Fibroblast of lung (primary cell): ENCODE measurements around the gene XYLB. TPM values are rescaled to one million over a fixed set of nuclear protein-coding genes. Genes with fewer than 3 reads are reported as not detected.

Experiments used
- DNase-seq, 2 donors: peaks; one replicate each; pipeline versions ENCODE4 v3.0.0 to v3.0.0-alpha.2; 2010; ENCODE audit warnings: low read depth in 2 of 2
- H2AFZ ChIP-seq: 2 replicates; pipeline ENCODE4 v1.5.1; 2012; ENCODE audit warnings: low read length, control low read depth, inconsistent platforms
- H3K27ac ChIP-seq: 2 replicates; pipeline ENCODE4 v1.5.1; 2011; ENCODE audit warnings: low read length, control low read depth; ENCODE audit not compliant: insufficient read depth
- H3K27me3 ChIP-seq: 2 replicates; pipeline ENCODE4 v1.5.1; 2011; ENCODE audit warnings: mild to moderate bottlenecking, low read length; ENCODE audit not compliant: control insufficient read depth, insufficient read depth
- H3K36me3 ChIP-seq: 2 replicates; pipeline ENCODE4 v1.5.1; 2011; ENCODE audit warnings: low read length; ENCODE audit not compliant: control insufficient read depth, insufficient read depth
- H3K4me1 ChIP-seq: 2 replicates; pipeline ENCODE4 v1.5.1; 2011; ENCODE audit warnings: low read length; ENCODE audit not compliant: control insufficient read depth, insufficient read depth; ENCODE audit errors: extremely low read depth
- H3K4me2 ChIP-seq: 2 replicates; pipeline ENCODE4 v1.5.1; 2011; ENCODE audit warnings: low read length, control low read depth; ENCODE audit not compliant: insufficient read depth; ENCODE audit errors: extremely low read depth
- H3K4me3 ChIP-seq, 4 experiments: fragments of 200-600 bp in 1 of 4; sonication (generic) in 1 of 4; replicated peaks in 1 of 4; 2 replicates each; pipeline ENCODE4 v1.5.1; 2011 to 2016; ENCODE audit warnings: low read length in 4 of 4, low read depth in 3 of 4, mild to moderate bottlenecking in 3 of 4, control low read depth in 2 of 4, inconsistent platforms in 1 of 4, mixed read lengths in 1 of 4; ENCODE audit not compliant: insufficient read depth in 1 of 4; ENCODE audit errors: control extremely low read depth in 1 of 4
- H3K79me2 ChIP-seq: 2 replicates; pipeline ENCODE4 v1.5.1; 2012; ENCODE audit warnings: mild to moderate bottlenecking, low read length, inconsistent platforms; ENCODE audit not compliant: control insufficient read depth, insufficient read depth
- H3K9ac ChIP-seq: 2 replicates; pipeline ENCODE4 v1.5.1; 2011; ENCODE audit warnings: mild to moderate bottlenecking, low read length, control low read depth; ENCODE audit not compliant: insufficient read depth
- H3K9me3 ChIP-seq: 2 replicates; pipeline ENCODE4 v1.5.1; 2012; ENCODE audit warnings: low read depth, low read length; ENCODE audit not compliant: control insufficient read depth, insufficient read depth
- H4K20me1 ChIP-seq: 2 replicates; pipeline ENCODE4 v1.5.1; 2011; ENCODE audit warnings: low read length; ENCODE audit not compliant: control insufficient read depth, insufficient read depth; ENCODE audit errors: extremely low read depth
- EZH2 ChIP-seq: IDR thresholded peaks from 2 replicates; pipeline ENCODE4 v1.5.1; 2012; ENCODE audit warnings: low read length, control low read depth, mild to moderate bottlenecking; ENCODE audit errors: missing control alignments
- polyA plus RNA-seq, 2 donors: library from polyadenylated mRNA; depleted of rRNA in 1 of 2; stranded (reverse) in 1 of 2; unstranded in 1 of 2; fragments of >200 nt; gene quantifications; 2 replicates each; pipeline ENCODE4 v1.2.1, GENCODE V29; 2011 to 2012; ENCODE audit warnings: missing spikeins in 1 of 2
- total RNA-seq: library from RNA; depleted of rRNA; stranded (reverse); fragments of >200 nt; gene quantifications from 2 replicates; pipeline ENCODE4 v1.2.1, GENCODE V29; 2014
- TF ChIP-seq, protein P1 (sequence below), 2 donors: IDR thresholded peaks in 1 of 2; conservative IDR thresholded peaks in 1 of 2; 1 replicate in 1 of 2; 2 replicates in 1 of 2; pipeline ENCODE4 v1.5.1; 2011 to 2012; ENCODE audit warnings: low read length in 2 of 2, control low read depth in 1 of 2, inconsistent platforms in 1 of 2, low read depth in 1 of 2, mild to moderate bottlenecking in 1 of 2

Gene XYLB
- total and polyA plus RNA-seq, 2 donors (not counting 1 experiment from before 2014, with no cell fraction given): 2.2 to 5.1 TPM

DNA sequence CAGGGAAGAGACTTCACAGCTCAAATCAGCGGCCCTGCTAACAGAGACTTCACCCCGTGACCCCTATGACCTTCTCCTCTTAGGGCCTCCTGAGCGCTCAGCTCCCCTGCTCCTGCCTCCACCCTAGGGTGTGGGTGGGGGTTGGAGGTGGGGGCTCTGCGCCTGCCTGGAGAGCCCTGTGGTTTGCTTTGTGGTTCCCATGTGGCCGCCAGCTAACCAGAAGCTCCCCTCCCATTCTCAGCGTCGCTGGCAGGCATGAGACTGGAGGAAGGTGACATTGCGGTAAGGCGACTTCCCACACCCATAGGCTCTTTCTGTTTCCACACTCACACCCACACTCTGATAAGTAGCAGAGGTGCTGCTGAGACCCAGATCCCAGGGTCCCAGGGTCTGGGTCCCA lies 27.6 kb downstream of the XYLB start:
- H3K9me3 ChIP-seq: no peaks in the 10 kb centered on the region
- H3K4me1 ChIP-seq: no peaks in the 10 kb centered on the region
- H3K9ac ChIP-seq: no peak overlapping the region
- no peak overlapping the region for H2AFZ ChIP-seq
- no peak for DNase-seq
- no peaks in the 10 kb centered on the region for H3K27me3 ChIP-seq
- H3K27ac ChIP-seq: no peak overlapping the region
- no peak overlapping the region for H3K4me3 ChIP-seq
- H3K79me2 ChIP-seq: no peaks in the 10 kb centered on the region
- no peaks in the 10 kb centered on the region for H4K20me1 ChIP-seq
- H3K36me3 ChIP-seq: peaks cover 6% of the 10 kb centered on the region
- no peak overlapping the region for H3K4me2 ChIP-seq
- no peak for TF ChIP-seq EZH2
- TF ChIP-seq, protein P1, sequence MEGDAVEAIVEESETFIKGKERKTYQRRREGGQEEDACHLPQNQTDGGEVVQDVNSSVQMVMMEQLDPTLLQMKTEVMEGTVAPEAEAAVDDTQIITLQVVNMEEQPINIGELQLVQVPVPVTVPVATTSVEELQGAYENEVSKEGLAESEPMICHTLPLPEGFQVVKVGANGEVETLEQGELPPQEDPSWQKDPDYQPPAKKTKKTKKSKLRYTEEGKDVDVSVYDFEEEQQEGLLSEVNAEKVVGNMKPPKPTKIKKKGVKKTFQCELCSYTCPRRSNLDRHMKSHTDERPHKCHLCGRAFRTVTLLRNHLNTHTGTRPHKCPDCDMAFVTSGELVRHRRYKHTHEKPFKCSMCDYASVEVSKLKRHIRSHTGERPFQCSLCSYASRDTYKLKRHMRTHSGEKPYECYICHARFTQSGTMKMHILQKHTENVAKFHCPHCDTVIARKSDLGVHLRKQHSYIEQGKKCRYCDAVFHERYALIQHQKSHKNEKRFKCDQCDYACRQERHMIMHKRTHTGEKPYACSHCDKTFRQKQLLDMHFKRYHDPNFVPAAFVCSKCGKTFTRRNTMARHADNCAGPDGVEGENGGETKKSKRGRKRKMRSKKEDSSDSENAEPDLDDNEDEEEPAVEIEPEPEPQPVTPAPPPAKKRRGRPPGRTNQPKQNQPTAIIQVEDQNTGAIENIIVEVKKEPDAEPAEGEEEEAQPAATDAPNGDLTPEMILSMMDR (conservative IDR thresholded peaks at IDR 0.05 in 1 of 2, IDR thresholded peaks at IDR 0.05 in 1 of 2; ENCODE audit: low read depth in 1 of 2, low read length in 2 of 2): no peak

- Histone ChIP-seq H3K4me1 (no peaks in the 10 kb centered on the region), H3K9me3 (no peaks in the 10 kb centered on the region), H3K9ac (no peak overlapping the region), H3K27me3 (no peaks in the 10 kb centered on the region), H3K4me2 (no peak overlapping the region), H3K27ac (no peak overlapping the region), H3K4me3 (no peak overlapping the region), H3K36me3 (peaks cover 5% of the 10 kb centered on the region), H4K20me1 (no peaks in the 10 kb centered on the region), H2AFZ (no peak overlapping the region), H3K79me2 (no peaks in the 10 kb centered on the region)
- no peak for DNase-seq
- TF ChIP-seq, protein P1 (conservative IDR thresholded peaks at IDR 0.05 in 1 of 2, IDR thresholded peaks at IDR 0.05 in 1 of 2; ENCODE audit: low read depth in 1 of 2, low read length in 2 of 2): no peak
- TF ChIP-seq EZH2: no peak
Observed at GRCh38 chr3:38375072-38375471, 28.5 kb downstream of the XYLB start.

DNA sequence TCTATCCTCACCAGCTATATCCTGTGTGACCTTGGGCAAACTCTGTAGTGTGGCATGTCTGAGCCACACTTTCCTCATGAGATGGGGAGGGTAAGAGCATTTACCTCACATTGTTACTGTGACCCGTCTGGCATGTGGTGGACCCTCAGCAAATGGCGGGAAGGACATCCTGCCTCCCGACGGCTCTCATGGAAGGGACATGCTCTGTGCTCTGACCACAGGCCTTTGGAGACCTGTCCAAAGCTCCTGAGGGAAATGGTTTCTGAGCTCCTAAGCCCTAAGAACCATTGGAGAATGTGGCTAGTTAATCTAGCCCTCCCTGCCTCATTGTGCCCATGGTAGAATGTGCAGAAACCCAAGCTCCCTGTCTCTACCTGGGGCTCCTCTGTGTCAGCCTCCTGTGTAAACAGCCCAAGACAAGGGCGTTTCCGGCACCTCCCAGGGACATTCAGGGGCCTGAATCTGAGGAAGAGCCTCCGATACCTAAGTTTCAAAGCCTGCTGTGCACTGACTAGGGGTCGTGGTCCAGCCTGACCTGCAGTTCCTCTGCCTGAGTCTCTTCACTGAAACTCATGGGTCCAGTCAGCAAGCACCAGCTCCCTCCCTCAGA lies 29.0 kb downstream of the XYLB start:
- H3K4me3 ChIP-seq: no peak overlapping the region
- H3K9me3 ChIP-seq: no peaks in the 10 kb centered on the region
- H4K20me1 ChIP-seq: no peaks in the 10 kb centered on the region
- no peaks in the 10 kb centered on the region for H3K79me2 ChIP-seq
- no peaks in the 10 kb centered on the region for H3K4me1 ChIP-seq
- H3K4me2 ChIP-seq: no peak overlapping the region
- no peaks in the 10 kb centered on the region for H3K27me3 ChIP-seq
- no peak overlapping the region for H3K9ac ChIP-seq
- no peak overlapping the region for H2AFZ ChIP-seq
- DNase-seq: no peak
- no peak overlapping the region for H3K27ac ChIP-seq
- H3K36me3 ChIP-seq: peaks cover 5% of the 10 kb centered on the region
- TF ChIP-seq, protein P1 (conservative IDR thresholded peaks at IDR 0.05 in 1 of 2, IDR thresholded peaks at IDR 0.05 in 1 of 2; ENCODE audit: low read depth in 1 of 2, low read length in 2 of 2): no peak
- TF ChIP-seq EZH2: no peak
